ENCODE measurements around the gene HLA-B. TPM values are rescaled to one million over a fixed set of nuclear protein-coding genes. Genes with fewer than 3 reads are reported as not detected.

HLA-B gene
- polyA plus RNA-seq, 1 donor from 2014 or later: 9.4 TPM

DNA sequence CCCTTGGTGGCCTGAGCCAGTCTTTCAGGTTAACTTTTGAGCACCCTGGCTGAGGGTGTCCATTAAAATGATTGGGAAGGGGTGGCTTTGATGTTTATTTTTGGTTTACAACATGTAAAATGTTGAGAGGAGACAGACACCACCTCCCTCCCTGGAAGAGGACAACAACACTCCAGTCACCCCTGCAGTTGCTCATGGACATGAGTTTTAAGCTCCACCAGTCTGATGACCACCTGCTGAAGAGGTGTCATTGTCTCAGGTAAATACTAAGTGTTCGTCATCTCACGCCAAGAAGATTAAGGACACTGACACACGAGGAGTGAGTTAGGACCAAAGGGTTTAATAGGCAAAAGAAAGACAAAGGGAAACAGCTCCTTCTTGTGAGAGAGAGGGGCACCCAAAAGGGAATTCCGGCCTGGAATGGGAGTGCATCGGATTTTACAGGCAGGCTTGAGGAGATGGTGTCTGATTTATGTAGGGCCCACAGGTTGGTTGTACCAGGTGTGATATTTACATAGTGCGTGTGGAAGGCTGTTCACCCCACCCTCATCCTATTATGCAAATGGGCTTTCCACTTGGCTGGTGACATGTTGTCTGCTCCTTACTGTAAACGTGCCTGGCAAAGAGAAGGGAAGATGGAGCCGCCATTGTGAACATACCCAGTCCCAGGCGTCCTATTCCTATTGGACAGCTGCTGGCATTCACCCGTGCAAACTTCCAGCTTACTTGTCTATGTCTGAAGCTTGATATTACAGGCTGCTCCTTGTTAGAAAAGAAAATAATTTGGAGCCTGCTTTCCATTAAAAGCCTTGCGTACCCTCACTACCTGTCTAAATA is 6.6 kb downstream of the HLA-B start:
- Histone ChIP-seq H3F3A (ENCODE audit: insufficient read depth, low read length, poor library complexity, severe bottlenecking) (no peaks in the 10 kb centered on the region), H3K4me2 (ENCODE audit: low read length) (no peak overlapping the region), H4K20me1 (ENCODE audit: insufficient read depth) (no peaks in the 10 kb centered on the region), H3K9me3 (ENCODE audit: low read length) (no peaks in the 10 kb centered on the region), H3K36me3 (ENCODE audit: insufficient read depth, low read length) (no peaks in the 10 kb centered on the region), H3K9ac (ENCODE audit: low read length) (no peak overlapping the region), H3K27ac (ENCODE audit: low read length) (no peak overlapping the region), H2AFZ (ENCODE audit: low read depth, low read length) (no peak overlapping the region), H3K27me3 (ENCODE audit: insufficient read depth, low read depth, low read length) (no peaks in the 10 kb centered on the region), H3K79me2 (replicated peaks; ENCODE audit: insufficient read depth, low read length) (no peaks in the 10 kb centered on the region), H3K9me2 (ENCODE audit: insufficient read depth, low read length) (no peaks in the 10 kb centered on the region), H3K4me3 (ENCODE audit: low read length) (no peak overlapping the region)
- no peak for TF ChIP-seq TAF1 (IDR thresholded peaks at IDR 0.05; ENCODE audit: low read depth)
- TF ChIP-seq MXI1 (conservative IDR thresholded peaks at IDR 0.05; ENCODE audit: poor library complexity, severe bottlenecking): no peak
- TF ChIP-seq EZH2 (IDR thresholded peaks at IDR 0.05; ENCODE audit: borderline replicate concordance, insufficient read depth, low read length, poor library complexity, severe bottlenecking): no peak
- TF ChIP-seq SMC3 (conservative IDR thresholded peaks at IDR 0.05; ENCODE audit: poor library complexity): no peak
- TF ChIP-seq, protein P1, sequence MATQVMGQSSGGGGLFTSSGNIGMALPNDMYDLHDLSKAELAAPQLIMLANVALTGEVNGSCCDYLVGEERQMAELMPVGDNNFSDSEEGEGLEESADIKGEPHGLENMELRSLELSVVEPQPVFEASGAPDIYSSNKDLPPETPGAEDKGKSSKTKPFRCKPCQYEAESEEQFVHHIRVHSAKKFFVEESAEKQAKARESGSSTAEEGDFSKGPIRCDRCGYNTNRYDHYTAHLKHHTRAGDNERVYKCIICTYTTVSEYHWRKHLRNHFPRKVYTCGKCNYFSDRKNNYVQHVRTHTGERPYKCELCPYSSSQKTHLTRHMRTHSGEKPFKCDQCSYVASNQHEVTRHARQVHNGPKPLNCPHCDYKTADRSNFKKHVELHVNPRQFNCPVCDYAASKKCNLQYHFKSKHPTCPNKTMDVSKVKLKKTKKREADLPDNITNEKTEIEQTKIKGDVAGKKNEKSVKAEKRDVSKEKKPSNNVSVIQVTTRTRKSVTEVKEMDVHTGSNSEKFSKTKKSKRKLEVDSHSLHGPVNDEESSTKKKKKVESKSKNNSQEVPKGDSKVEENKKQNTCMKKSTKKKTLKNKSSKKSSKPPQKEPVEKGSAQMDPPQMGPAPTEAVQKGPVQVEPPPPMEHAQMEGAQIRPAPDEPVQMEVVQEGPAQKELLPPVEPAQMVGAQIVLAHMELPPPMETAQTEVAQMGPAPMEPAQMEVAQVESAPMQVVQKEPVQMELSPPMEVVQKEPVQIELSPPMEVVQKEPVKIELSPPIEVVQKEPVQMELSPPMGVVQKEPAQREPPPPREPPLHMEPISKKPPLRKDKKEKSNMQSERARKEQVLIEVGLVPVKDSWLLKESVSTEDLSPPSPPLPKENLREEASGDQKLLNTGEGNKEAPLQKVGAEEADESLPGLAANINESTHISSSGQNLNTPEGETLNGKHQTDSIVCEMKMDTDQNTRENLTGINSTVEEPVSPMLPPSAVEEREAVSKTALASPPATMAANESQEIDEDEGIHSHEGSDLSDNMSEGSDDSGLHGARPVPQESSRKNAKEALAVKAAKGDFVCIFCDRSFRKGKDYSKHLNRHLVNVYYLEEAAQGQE (IDR thresholded peaks at IDR 0.05; ENCODE audit: borderline replicate concordance): no peak
- no peak for TF ChIP-seq CTCF (IDR thresholded peaks at IDR 0.05; ENCODE audit: poor library complexity, severe bottlenecking)
- TF ChIP-seq POLR2AphosphoS5 (IDR thresholded peaks at IDR 0.05): no peak
- no peak for TF ChIP-seq EP300 (conservative IDR thresholded peaks at IDR 0.05; ENCODE audit: poor library complexity, severe bottlenecking)
- TF ChIP-seq RAD21 (conservative IDR thresholded peaks at IDR 0.05): no peak

DNA sequence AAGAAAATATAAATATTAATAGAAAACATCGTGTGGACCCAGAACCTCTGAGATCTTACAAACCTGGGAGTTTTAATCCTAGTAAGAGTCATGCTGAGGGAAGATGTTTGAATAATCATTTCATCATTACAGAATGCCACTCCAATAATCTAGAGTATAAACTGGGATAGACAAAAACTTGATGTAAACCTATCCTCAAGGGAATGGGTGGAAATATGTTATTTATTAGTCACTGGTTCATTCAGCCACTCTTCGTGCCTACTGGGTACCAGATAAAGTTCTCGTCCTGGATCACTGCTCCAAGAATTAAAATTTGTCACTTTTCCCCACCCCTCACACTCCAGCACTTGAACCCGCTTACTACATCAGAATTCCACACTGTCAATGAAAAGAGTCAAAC is 7.7 kb downstream of the HLA-B start:
- H3K4me2 ChIP-seq (ENCODE audit: low read length): no peak overlapping the region
- no peak overlapping the region for H3K9ac ChIP-seq (ENCODE audit: low read length)
- no peaks in the 10 kb centered on the region for H4K20me1 ChIP-seq (ENCODE audit: insufficient read depth)
- no peak overlapping the region for H2AFZ ChIP-seq (ENCODE audit: low read depth, low read length)
- no peak overlapping the region for H3K4me3 ChIP-seq (ENCODE audit: low read length)
- H3K79me2 ChIP-seq (replicated peaks; ENCODE audit: insufficient read depth, low read length): no peaks in the 10 kb centered on the region
- H3K9me3 ChIP-seq (ENCODE audit: low read length): no peaks in the 10 kb centered on the region
- no peaks in the 10 kb centered on the region for H3K36me3 ChIP-seq (ENCODE audit: insufficient read depth, low read length)
- no peaks in the 10 kb centered on the region for H3K27me3 ChIP-seq (ENCODE audit: insufficient read depth, low read depth, low read length)
- H3K27ac ChIP-seq (ENCODE audit: low read length): no peak overlapping the region
- TF ChIP-seq TAF1 (IDR thresholded peaks at IDR 0.05; ENCODE audit: low read depth) (no peak), EP300 (conservative IDR thresholded peaks at IDR 0.05; ENCODE audit: poor library complexity, severe bottlenecking) (no peak)
- H3K9me2 ChIP-seq (ENCODE audit: insufficient read depth, low read length): no peaks in the 10 kb centered on the region
- no peaks in the 10 kb centered on the region for H3F3A ChIP-seq (ENCODE audit: insufficient read depth, low read length, poor library complexity, severe bottlenecking)

Data from neural cell (in vitro differentiated cells).